GM12878 (cell line): ENCODE data around the gene SLC39A8.

Source experiments
- ATF3 ChIP-seq: IDR thresholded peaks from 2 replicates; pipeline ENCODE4 v1.6.1; 2011; ENCODE audit warnings: low read depth, mild to moderate bottlenecking, low read length, moderate library complexity, borderline replicate concordance; ENCODE audit errors: extremely low read depth
- CTCF ChIP-seq, 3 experiments: IDR thresholded peaks in 2 of 3; conservative IDR thresholded peaks in 1 of 3; 2 replicates each; pipeline ENCODE4 v1.5.1; 2011; ENCODE audit warnings: low read depth in 3 of 3, low read length in 3 of 3, mild to moderate bottlenecking in 3 of 3, control low read depth in 2 of 3, moderate library complexity in 2 of 3, inconsistent platforms in 1 of 3, mixed read lengths in 1 of 3; ENCODE audit not compliant: control insufficient read depth in 2 of 3, insufficient read depth in 1 of 3; ENCODE audit errors: extremely low read depth in 1 of 3
- EZH2 ChIP-seq: IDR thresholded peaks from 2 replicates; pipeline ENCODE4 v1.6.1; 2012; ENCODE audit warnings: low read depth, mild to moderate bottlenecking, control low read depth, inconsistent platforms, low read length, borderline replicate concordance; ENCODE audit not compliant: control insufficient read depth
- FOXK2 ChIP-seq: fragments of 450-650 bp; IDR thresholded peaks from 2 replicates; pipeline ENCODE4 v1.6.1; 2017; ENCODE audit warnings: mild to moderate bottlenecking, moderate library complexity
- KAT2A ChIP-seq: conservative IDR thresholded peaks from 2 replicates; pipeline ENCODE4 v1.6.1; 2011; ENCODE audit warnings: low read depth, low read length; ENCODE audit not compliant: control insufficient read depth
- POLR2A ChIP-seq: IDR thresholded peaks from 2 replicates; pipeline ENCODE4 v1.6.1; 2011; ENCODE audit warnings: low read depth, mild to moderate bottlenecking, low read length
- REST ChIP-seq: IDR thresholded peaks from 2 replicates; pipeline ENCODE4 v1.6.1; 2012; ENCODE audit warnings: mild to moderate bottlenecking, low read depth, low read length
- STAT3 ChIP-seq: IDR thresholded peaks from 2 replicates; pipeline ENCODE4 v1.6.1; 2011; ENCODE audit warnings: low read depth, low read length, improper control_type of control experiment
- USF1 ChIP-seq: IDR thresholded peaks from 2 replicates; pipeline ENCODE4 v1.6.1; 2011; ENCODE audit warnings: borderline replicate concordance, low read depth, mild to moderate bottlenecking, moderate library complexity, mixed read lengths, low read length; ENCODE audit not compliant: insufficient read depth; ENCODE audit errors: extremely low read length

GRCh38 chr4:102246416-102246815 is 98.9 kb downstream of the SLC39A8 start:
- no peak for TF ChIP-seq EZH2
- TF ChIP-seq POLR2A = no peak
- TF ChIP-seq USF1 = no peak
- no peak for TF ChIP-seq CTCF (IDR thresholded peaks at IDR 0.05 in 2 of 3, conservative IDR thresholded peaks at IDR 0.05 in 1 of 3; ENCODE audit: control insufficient read depth in 2 of 3, extremely low read depth in 1 of 3, insufficient read depth in 1 of 3, low read depth in 3 of 3, low read length in 3 of 3)
- no peak for TF ChIP-seq STAT3
- no peak for TF ChIP-seq ATF3
- TF ChIP-seq FOXK2 = no peak
- no peak for TF ChIP-seq REST
- no peak for TF ChIP-seq KAT2A
